Measurements from ENCODE around the gene SCNN1B.

Gene SCNN1B

GRCh38 chr16:23409522-23409921 is 107.4 kb downstream of the SCNN1B start:
- DNase-seq, result no peak

GRCh38 chr16:23410176-23410575 is 108.1 kb downstream of the SCNN1B start:
- no peak for DNase-seq

- DNase-seq, result no peak
Observed at GRCh38 chr16:23414731-23415130, 112.6 kb downstream of the SCNN1B start.

GRCh38 chr16:23416816-23417215 is 114.7 kb downstream of the SCNN1B start:
- DNase-seq, result no peak

- DNase-seq, result no peak
Observed at GRCh38 chr16:23420011-23420410, 117.9 kb downstream of the SCNN1B start.

GRCh38 chr16:23423496-23424049 is 121.5 kb downstream of the SCNN1B start:
- no peak for DNase-seq

- DNase-seq, result no peak
Observed at GRCh38 chr16:23424292-23424958, 122.3 kb downstream of the SCNN1B start.

- no peak for DNase-seq
Observed at GRCh38 chr16:23428351-23428750, 126.2 kb downstream of the SCNN1B start.
